ENCODE data around the gene L2HGDH. TPM values are rescaled to one million over a fixed set of nuclear protein-coding genes. Genes with fewer than 3 reads are reported as not detected.
"Not testable (repeated sequence)": the region's sequence is repeated elsewhere in the genome, so short reads cannot be mapped to it uniquely, and the experiment has no call there.

L2HGDH gene
- total RNA-seq, 1 donor from 2014 or later: 10.8 TPM

- Mint-ChIP-seq H3K9me3 (no peaks in the 10 kb centered on the region), H3K36me3 (peaks cover 16% of the 10 kb centered on the region), H3K4me3 (no peak overlapping the region), H3K4me1 (ENCODE audit: unreplicated experiment) (peaks cover 12% of the 10 kb centered on the region), H3K27me3 (no peaks in the 10 kb centered on the region), H3K27ac (no peak overlapping the region)
- DNase-seq (ENCODE audit: extremely low spot score, unreplicated experiment): no peak
- no peak for TF ChIP-seq CTCF (conservative IDR thresholded peaks at IDR 0.05)
These were observed 7.3 kb upstream of the L2HGDH start for GRCh38 chr14:50319293-50319692.

GRCh38 chr14:50318031-50318626 is 6.1 kb upstream of the L2HGDH start:
- peak; percentile 82 for TF ChIP-seq CTCF (conservative IDR thresholded peaks at IDR 0.05)
- H3K9me3 Mint-ChIP-seq: no peaks in the 10 kb centered on the region
- H3K4me1 Mint-ChIP-seq (ENCODE audit: unreplicated experiment): peaks cover 12% of the 10 kb centered on the region

GRCh38 chr14:50314098-50314497 is 2.1 kb upstream of the L2HGDH start:
- Mint-ChIP-seq H3K36me3 (peaks cover 21% of the 10 kb centered on the region), H3K4me1 (ENCODE audit: unreplicated experiment) (peaks cover 13% of the 10 kb centered on the region), H3K4me3 (peak overlapping the region; percentile 75)
- DNase-seq (ENCODE audit: extremely low spot score, unreplicated experiment); H3K27me3 Mint-ChIP-seq; H3K9me3 Mint-ChIP-seq; H3K27ac Mint-ChIP-seq: not testable (repeated sequence)

More at GRCh38 chr14:50318031-50318626, 6.1 kb upstream of the L2HGDH start:
- Mint-ChIP-seq H3K36me3 (peaks cover 17% of the 10 kb centered on the region), H3K4me3 (no peak overlapping the region), H3K27me3 (no peaks in the 10 kb centered on the region), H3K27ac (no peak overlapping the region)
- DNase-seq (ENCODE audit: extremely low spot score, unreplicated experiment): no peak

- H3K9me3 Mint-ChIP-seq: no peaks in the 10 kb centered on the region
- peaks cover 21% of the 10 kb centered on the region for H3K36me3 Mint-ChIP-seq
These were observed 665 bp upstream of the L2HGDH start for GRCh38 chr14:50312734-50313054.

GRCh38 chr14:50311337-50311971 is 575 bp downstream of the L2HGDH start:
- peak overlapping the region; percentile 96 for H3K27ac Mint-ChIP-seq
- H3K4me1 Mint-ChIP-seq (ENCODE audit: unreplicated experiment): peaks cover 5% of the 10 kb centered on the region
- no peaks in the 10 kb centered on the region for H3K27me3 Mint-ChIP-seq
- peak overlapping the region; percentile 94 for H3K4me3 Mint-ChIP-seq
- peak; percentile 75 for TF ChIP-seq CTCF (conservative IDR thresholded peaks at IDR 0.05)
- H3K36me3 Mint-ChIP-seq: peaks cover 16% of the 10 kb centered on the region
- no peaks in the 10 kb centered on the region for H3K9me3 Mint-ChIP-seq
- DNase-seq (ENCODE audit: extremely low spot score, unreplicated experiment): no peak

More at GRCh38 chr14:50312734-50313054, 665 bp upstream of the L2HGDH start:
- Mint-ChIP-seq H3K27ac (peak overlapping the region; percentile 96), H3K4me3 (peak overlapping the region; percentile 94), H3K4me1 (ENCODE audit: unreplicated experiment) (peaks cover 6% of the 10 kb centered on the region), H3K27me3 (no peaks in the 10 kb centered on the region)
- no peak for DNase-seq (ENCODE audit: extremely low spot score, unreplicated experiment)
- no peak for TF ChIP-seq CTCF (conservative IDR thresholded peaks at IDR 0.05)

- no peak for TF ChIP-seq CTCF (conservative IDR thresholded peaks at IDR 0.05)
- Mint-ChIP-seq H3K4me3 (peak overlapping the region; percentile 94), H3K9me3 (no peaks in the 10 kb centered on the region), H3K4me1 (ENCODE audit: unreplicated experiment) (peaks cover 5% of the 10 kb centered on the region), H3K27me3 (no peaks in the 10 kb centered on the region), H3K27ac (no peak overlapping the region), H3K36me3 (peaks cover 7% of the 10 kb centered on the region)
- DNase-seq (ENCODE audit: extremely low spot score, unreplicated experiment): no peak
These were observed 1.6 kb downstream of the L2HGDH start for GRCh38 chr14:50310445-50310844.
